Stimulated activated naive CD4-positive, alpha-beta T cell treated with Interleukin-2 at 50 U/mL for 16 hours (primary cell): ENCODE data around the gene ANKFY1.
"Not testable (repeated sequence)": the region's sequence is repeated elsewhere in the genome, so short reads cannot be mapped to it uniquely, and the experiment has no call there.

ENCODE experiments used
- DNase-seq: peaks from one replicate; lab custom pipeline; 2025; lab: John Stamatoyannopoulos, UW

ANKFY1 gene

GRCh38 chr17:4215882-4216570 lies 47.8 kb downstream of the ANKFY1 start:
- no peak for DNase-seq

GRCh38 chr17:4214157-4214556 lies 49.6 kb downstream of the ANKFY1 start:
- DNase-seq, result no peak

DNA sequence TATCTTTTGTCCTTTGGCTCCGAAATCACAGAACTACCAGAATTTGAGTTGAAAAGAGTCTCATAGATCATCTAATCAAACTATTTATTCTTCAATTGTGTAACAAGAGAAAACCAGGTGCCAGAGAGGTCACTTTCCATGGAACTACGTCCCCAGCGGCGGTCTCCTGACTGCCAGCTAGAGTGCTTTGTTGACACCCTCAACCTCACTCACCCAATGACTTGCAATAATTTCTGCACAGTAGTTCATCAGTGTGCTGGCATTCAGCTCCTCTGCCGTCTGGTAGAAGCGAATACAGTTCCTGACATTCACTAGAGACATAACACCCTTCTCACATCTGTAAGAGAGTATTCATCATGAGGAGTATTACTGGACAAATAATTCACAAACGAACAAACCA lies 54.2 kb downstream of the ANKFY1 start:
- DNase-seq, result no peak

- no peak for DNase-seq
Observed at GRCh38 chr17:4208238-4208637, 55.5 kb downstream of the ANKFY1 start.

GRCh38 chr17:4206962-4207361 lies 56.8 kb downstream of the ANKFY1 start:
- no peak for DNase-seq

DNA sequence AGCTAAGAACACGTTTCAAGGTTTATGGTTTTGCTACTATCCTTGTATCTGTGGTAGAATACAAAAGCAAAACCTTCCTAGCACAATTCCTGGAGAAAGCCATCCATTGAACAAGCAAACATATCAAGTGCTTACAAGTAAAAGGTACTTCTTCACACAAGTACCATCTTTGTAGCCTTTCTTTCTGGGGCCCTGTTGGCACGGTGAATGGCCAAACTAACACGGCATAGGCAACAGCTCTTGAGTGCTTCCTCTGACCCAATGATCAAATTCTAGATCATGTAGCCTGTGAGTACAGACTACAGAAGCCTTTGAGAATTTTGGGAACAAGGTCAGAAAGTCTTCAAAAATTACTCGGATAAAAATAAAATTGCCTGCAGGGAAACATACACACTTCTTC lies 57.9 kb downstream of the ANKFY1 start:
- no peak for DNase-seq

DNA sequence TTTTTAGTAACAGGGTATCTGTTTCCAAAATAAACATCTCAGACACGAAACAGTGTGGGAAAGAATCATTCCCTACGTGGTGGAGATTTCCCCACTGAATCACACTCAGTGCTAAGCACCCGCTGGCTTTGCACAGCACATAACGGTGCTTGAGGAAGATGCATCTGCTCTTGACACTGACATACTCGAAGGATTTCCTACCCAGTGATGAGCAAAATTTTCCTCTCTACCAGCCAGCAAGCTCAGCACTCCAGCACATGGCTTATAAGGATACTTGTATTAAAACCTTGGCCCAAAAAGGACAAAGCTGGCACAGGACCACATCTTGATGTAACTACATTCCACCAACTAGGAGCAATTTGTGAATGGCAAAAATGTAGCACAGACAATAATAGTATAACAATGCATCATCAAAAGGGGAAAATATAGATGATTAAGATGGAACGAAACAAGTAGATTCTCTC lies 59.0 kb downstream of the ANKFY1 start:
- DNase-seq, result no peak

DNA sequence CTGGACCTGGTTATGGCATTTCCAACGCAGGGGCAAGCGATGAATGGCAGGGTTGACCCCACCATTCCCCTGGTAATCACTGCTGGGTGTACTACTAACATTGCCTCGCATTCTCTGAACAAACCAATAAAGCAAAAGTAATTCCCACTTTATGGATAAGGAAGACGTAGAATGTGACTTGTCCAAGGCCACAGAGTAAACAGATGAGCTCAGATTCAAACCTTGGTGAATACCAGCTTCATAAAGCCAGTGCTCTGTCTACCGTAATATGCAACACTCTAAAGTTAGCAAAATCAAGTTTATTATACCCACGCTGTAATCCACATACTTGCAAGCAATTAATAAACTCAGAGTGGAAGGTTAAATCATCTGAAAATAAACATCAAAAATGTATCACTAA lies 59.6 kb downstream of the ANKFY1 start:
- no peak for DNase-seq

DNA sequence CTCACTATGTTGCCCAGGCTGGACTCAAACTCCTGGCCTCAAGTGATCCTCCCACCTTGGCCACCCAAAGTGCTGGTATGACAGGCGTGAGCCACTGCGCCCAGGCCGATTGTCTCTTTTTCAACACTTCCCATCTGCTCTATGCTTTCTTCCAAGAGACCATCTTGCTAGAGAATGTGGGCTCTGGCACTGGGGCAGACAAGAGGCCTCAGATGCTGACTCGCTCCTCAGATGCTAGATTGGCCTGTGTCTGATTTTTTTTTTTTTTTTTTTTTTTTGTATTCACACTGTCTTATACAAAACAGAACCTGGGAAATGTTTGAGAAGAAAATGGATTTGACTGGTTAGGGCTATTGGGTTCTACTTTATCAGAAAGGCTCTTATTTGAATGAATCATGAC lies 62.6 kb downstream of the ANKFY1 start:
- DNase-seq, result no peak

DNA sequence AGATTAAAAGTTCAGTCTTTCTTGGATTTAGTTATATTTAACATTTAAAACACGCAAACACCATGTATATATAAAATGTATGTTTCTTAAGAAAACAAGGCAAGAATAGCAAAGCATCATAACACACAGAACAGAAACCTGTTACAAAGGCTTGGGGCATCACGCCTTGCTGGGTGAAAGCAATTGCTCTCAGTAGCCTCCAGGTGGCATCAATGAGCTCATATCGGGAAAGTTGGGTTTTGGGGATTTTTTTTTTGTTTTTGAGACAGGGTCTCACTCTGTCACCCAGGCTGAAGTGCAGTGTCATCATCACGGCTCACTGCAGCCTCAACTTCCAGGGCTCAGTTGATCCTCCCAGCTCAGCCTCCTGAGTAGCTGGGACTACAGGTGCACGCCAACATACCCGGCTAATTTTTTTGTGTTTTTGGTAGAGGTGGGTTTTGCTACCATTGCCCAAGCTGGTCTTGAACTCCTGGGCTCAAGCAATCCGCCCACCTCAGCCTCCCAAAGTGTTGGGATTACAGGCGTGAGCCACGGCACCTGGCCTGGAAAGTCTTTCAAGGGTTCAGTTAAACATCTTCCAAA lies 63.9 kb downstream of the ANKFY1 start:
- peak; percentile 4 for DNase-seq

DNA sequence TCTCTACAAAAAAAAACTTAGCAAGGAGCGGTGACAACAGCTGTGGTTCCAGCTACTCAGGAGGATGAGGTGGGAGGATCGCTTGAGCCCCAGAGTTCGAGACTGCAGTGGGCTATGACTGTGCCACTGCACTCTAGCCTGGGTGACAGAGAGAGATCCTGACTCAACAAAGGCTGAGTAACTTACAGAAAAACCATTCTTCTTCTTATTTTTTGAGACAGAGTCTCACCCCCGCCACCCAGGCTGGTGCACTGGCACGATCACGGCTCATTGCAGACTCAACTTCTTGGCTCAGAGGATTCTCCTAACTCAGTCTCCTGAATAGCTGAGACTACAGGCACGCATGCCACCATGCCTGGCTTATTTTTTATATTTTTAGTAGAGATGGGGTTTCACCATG lies 64.8 kb downstream of the ANKFY1 start:
- no peak for DNase-seq

DNA sequence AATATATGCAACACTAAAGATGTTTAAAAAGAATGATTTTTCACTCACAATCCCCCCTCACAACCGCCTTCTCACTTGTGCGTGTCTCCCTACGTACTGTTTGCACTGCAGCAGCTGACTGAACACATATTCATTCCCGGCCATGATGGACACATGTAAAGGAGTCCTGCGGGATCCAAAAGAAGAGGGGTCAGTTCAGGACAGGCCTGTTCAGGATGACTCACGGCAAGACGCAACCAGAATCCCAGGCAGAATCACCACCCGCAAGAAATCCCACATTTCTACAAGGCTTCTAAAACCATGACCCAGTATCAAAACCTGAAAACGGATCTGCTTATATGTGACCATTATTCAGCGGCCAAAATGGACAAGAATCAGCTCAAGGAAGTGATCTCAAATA lies 68.5 kb downstream of the ANKFY1 start:
- no peak for DNase-seq

- DNase-seq, result no peak
Observed at GRCh38 chr17:4194796-4195195, 69.0 kb downstream of the ANKFY1 start.

GRCh38 chr17:4190791-4191190 lies 73.0 kb downstream of the ANKFY1 start:
- DNase-seq, result not testable (repeated sequence)

GRCh38 chr17:4189280-4189679 lies 74.5 kb downstream of the ANKFY1 start:
- DNase-seq, result no peak

DNA sequence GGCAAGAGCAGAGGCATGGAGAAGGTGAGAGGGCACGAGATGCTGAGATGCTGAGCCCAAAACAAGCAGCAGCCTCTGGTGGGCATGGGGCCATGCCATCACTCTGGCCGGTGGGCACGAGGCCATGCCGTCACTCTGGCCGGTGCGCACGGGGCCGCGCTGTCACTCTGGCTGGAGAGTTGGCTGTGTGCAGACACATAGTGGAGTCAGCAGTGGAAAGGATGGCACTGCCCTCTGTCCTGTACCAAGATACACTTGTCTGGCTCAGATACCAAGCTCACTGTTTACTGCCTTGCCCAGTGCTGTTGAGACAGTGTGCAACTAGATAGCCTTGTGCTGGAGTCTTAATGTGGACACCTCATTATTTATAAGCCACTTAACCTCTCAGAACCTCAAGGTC lies 75.7 kb downstream of the ANKFY1 start:
- DNase-seq, result no peak

DNA sequence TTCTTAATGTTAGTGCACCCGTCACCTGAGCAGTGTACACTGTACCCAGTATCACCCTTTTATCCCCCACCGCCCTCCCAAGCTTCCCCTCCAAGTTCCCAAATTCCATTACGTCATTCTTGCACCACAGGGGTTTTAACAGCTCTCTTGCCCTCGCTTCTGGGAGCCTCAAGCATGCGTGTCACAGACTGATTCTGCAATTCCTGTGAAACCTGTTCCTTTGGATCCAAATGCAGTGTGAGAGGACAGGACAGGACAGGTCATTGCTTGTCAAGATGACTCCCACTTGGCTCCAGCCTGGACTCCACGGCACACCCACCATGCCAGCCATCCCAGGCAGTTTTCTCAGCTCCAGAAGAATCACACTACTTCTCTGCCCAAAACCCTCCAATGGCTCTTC lies 76.7 kb downstream of the ANKFY1 start:
- no peak for DNase-seq

- no peak for DNase-seq
Observed at GRCh38 chr17:4186357-4186881, 77.4 kb downstream of the ANKFY1 start.

DNA sequence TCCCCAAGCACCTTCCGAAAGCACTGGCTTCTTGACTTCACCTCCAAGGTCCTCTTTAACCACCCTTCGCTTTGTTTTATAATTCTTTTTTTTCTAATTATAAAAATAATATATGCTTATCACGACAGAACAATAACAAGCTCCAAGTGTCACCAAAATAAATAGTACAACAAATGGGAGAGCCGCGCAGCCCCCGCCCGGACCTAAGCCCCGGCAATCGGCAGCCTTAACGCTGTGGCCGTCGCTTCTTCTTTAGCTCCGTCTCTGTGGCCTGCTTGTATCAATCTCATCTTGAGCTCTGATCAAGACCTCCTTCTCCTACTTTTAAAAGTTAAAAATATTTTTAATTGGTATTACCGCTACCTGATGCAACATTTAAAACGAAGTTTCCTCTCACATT lies 78.1 kb downstream of the ANKFY1 start:
- DNase-seq, result no peak

GRCh38 chr17:4184811-4185210 lies 79.0 kb downstream of the ANKFY1 start:
- DNase-seq, result no peak

GRCh38 chr17:4182043-4182442 lies 81.7 kb downstream of the ANKFY1 start:
- no peak for DNase-seq

- no peak for DNase-seq
Observed at GRCh38 chr17:4180791-4181190, 83.0 kb downstream of the ANKFY1 start.

- no peak for DNase-seq
Observed at GRCh38 chr17:4179071-4179470, 84.7 kb downstream of the ANKFY1 start.

GRCh38 chr17:4178651-4179050 lies 85.1 kb downstream of the ANKFY1 start:
- DNase-seq, result no peak
